ENCODE results near the gene INPP5F. TPM values are rescaled to one million over a fixed set of nuclear protein-coding genes. Genes with fewer than 3 reads are reported as not detected.

INPP5F gene
- total and polyA plus RNA-seq, 2 of the 13 experiments (the other 11 are each of a cell fraction or from before 2014, with no cell fraction given), result 12.5 to 15.7 TPM

DNA sequence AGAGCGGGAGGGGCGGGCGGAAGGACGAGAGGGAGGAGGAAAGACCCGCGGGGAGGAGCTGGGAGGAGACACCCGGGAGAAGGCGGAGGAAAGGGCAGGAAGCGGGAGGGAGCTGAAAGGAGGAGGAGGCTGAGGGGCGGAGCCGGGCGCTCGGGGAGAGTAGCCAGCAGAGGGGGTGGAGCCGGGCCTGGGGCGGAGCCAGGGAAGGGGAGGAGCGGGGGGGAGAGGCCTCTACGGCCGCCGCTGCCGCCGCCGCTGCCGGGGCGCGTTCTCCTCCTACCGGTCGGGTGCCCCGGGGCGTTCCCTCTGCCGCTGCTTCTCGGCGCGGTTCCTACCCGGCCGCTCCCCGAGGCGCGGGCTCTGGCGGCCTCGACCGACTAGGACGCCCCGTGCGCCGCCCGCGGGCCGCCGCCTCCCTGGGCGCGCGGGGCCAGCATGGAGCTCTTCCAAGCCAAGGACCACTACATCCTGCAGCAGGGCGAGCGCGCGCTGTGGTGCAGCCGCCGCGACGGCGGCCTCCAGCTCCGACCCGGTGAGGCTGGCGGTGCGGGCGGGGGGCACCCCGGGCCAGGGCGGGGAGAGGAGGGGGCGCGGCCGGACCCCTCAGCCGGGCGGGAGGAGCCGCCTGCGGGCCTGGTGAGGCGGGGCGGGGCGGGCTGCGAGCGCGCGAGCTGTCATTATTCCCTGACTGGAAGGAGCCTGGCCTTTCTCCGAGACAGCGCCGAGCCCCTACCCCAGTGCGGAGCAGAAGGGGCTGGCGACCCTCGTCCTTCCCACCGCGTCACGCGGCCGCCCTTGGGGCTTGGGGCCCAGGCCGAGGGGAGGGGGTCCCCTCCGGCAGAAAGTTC is at the start of gene INPP5F (continued):
- TF ChIP-seq, protein P1, sequence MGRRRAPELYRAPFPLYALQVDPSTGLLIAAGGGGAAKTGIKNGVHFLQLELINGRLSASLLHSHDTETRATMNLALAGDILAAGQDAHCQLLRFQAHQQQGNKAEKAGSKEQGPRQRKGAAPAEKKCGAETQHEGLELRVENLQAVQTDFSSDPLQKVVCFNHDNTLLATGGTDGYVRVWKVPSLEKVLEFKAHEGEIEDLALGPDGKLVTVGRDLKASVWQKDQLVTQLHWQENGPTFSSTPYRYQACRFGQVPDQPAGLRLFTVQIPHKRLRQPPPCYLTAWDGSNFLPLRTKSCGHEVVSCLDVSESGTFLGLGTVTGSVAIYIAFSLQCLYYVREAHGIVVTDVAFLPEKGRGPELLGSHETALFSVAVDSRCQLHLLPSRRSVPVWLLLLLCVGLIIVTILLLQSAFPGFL (CRISPR knock-in tag; IDR thresholded peaks at IDR 0.05), result no peak
- TF ChIP-seq, protein P2, sequence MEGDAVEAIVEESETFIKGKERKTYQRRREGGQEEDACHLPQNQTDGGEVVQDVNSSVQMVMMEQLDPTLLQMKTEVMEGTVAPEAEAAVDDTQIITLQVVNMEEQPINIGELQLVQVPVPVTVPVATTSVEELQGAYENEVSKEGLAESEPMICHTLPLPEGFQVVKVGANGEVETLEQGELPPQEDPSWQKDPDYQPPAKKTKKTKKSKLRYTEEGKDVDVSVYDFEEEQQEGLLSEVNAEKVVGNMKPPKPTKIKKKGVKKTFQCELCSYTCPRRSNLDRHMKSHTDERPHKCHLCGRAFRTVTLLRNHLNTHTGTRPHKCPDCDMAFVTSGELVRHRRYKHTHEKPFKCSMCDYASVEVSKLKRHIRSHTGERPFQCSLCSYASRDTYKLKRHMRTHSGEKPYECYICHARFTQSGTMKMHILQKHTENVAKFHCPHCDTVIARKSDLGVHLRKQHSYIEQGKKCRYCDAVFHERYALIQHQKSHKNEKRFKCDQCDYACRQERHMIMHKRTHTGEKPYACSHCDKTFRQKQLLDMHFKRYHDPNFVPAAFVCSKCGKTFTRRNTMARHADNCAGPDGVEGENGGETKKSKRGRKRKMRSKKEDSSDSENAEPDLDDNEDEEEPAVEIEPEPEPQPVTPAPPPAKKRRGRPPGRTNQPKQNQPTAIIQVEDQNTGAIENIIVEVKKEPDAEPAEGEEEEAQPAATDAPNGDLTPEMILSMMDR (CRISPR knock-in tag; IDR thresholded peaks at IDR 0.05), result 0 out of 2 replicates have a peak, but pooled peaks have one; percentile 14
- no peak for TF ChIP-seq ZFP62 (CRISPR knock-in tag; IDR thresholded peaks at IDR 0.05)
- TF ChIP-seq, protein P3, sequence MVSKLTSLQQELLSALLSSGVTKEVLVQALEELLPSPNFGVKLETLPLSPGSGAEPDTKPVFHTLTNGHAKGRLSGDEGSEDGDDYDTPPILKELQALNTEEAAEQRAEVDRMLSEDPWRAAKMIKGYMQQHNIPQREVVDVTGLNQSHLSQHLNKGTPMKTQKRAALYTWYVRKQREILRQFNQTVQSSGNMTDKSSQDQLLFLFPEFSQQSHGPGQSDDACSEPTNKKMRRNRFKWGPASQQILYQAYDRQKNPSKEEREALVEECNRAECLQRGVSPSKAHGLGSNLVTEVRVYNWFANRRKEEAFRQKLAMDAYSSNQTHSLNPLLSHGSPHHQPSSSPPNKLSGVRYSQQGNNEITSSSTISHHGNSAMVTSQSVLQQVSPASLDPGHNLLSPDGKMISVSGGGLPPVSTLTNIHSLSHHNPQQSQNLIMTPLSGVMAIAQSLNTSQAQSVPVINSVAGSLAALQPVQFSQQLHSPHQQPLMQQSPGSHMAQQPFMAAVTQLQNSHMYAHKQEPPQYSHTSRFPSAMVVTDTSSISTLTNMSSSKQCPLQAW (CRISPR knock-in tag; IDR thresholded peaks at IDR 0.05), result peak; percentile 24; the same call in 1 of the 2 replicates
- TF ChIP-seq NR1H2 (CRISPR knock-in tag; IDR thresholded peaks at IDR 0.05; ENCODE audit: borderline replicate concordance, low read depth), result no peak
- TF ChIP-seq, protein P4, sequence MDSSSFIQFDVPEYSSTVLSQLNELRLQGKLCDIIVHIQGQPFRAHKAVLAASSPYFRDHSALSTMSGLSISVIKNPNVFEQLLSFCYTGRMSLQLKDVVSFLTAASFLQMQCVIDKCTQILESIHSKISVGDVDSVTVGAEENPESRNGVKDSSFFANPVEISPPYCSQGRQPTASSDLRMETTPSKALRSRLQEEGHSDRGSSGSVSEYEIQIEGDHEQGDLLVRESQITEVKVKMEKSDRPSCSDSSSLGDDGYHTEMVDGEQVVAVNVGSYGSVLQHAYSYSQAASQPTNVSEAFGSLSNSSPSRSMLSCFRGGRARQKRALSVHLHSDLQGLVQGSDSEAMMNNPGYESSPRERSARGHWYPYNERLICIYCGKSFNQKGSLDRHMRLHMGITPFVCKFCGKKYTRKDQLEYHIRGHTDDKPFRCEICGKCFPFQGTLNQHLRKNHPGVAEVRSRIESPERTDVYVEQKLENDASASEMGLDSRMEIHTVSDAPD (CRISPR knock-in tag; IDR thresholded peaks at IDR 0.05), result no peak
- peak; percentile 38; the same call in 1 of the 2 replicates for TF ChIP-seq ZNF772 (CRISPR knock-in tag; IDR thresholded peaks at IDR 0.05)
- TF ChIP-seq EZH2 (conservative IDR thresholded peaks at IDR 0.05; ENCODE audit: low read depth, low read length), result no peak
- TF ChIP-seq ZNF724P (CRISPR knock-in tag; IDR thresholded peaks at IDR 0.05; ENCODE audit: borderline replicate concordance), result peak; percentile 18; the same call in 1 of the 2 replicates
- TF ChIP-seq KLF16 (CRISPR knock-in tag; IDR thresholded peaks at IDR 0.05), result 0 out of 4 replicates have a peak, but pooled peaks of 1 of the 2 experiments have one; percentile 14
- TF ChIP-seq, protein P5, sequence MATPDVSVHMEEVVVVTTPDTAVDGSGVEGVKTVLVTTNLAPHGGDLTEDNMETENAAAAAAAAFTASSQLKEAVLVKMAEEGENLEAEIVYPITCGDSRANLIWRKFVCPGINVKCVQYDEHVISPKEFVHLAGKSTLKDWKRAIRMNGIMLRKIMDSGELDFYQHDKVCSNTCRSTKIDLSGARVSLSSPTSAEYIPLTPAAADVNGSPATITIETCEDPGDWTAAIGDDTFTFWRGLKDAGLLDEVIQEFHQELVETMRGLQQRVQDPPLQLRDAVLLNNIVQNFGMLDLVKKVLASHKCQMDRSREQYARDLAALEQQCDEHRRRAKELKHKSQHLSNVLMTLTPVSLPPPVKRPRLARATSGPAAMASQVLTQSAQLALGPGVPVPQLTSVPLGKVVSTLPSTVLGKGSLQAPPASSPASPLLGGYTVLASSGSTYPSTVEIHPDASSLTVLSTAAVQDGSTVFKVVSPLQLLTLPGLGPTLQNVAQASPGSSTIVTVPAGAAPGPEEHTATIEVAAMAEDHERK (CRISPR knock-in tag; IDR thresholded peaks at IDR 0.05; ENCODE audit: low read depth), result no peak
- 0 out of 2 replicates have a peak, but pooled peaks have one; percentile 3 for TF ChIP-seq ZBTB38 (CRISPR knock-in tag; IDR thresholded peaks at IDR 0.05)
- 0 out of 2 replicates have a peak, but pooled peaks have one; percentile 47 for TF ChIP-seq ZNF564 (CRISPR knock-in tag; IDR thresholded peaks at IDR 0.05)
- TF ChIP-seq MTF1 (CRISPR knock-in tag; IDR thresholded peaks at IDR 0.05), result no peak
- no peak for TF ChIP-seq FOXO1 (CRISPR knock-in tag; IDR thresholded peaks at IDR 0.05)
- no peak for TF ChIP-seq ZSCAN21 (CRISPR knock-in tag; IDR thresholded peaks at IDR 0.05; ENCODE audit: borderline replicate concordance)
- TF ChIP-seq TARDBP (CRISPR knock-in tag; IDR thresholded peaks at IDR 0.05), result no peak
- 0 out of 2 replicates have a peak, but pooled peaks have one; percentile 13 for TF ChIP-seq ARNTL (CRISPR knock-in tag; IDR thresholded peaks at IDR 0.05)
- TF ChIP-seq CREB1 (IDR thresholded peaks at IDR 0.05), result peak; percentile 7; the same call in 1 of the 2 replicates
- no peak for TF ChIP-seq CREB1 (CRISPR knock-in tag; IDR thresholded peaks at IDR 0.05)
- no peak for TF ChIP-seq KLF9 (CRISPR knock-in tag; IDR thresholded peaks at IDR 0.05; ENCODE audit: low read depth)
- TF ChIP-seq ASH2L (IDR thresholded peaks at IDR 0.05; ENCODE audit: insufficient read length, low read depth, low read length), result peak; percentile 64
